GDM1 (cell line): Measurements from ENCODE around the gene SLC35F6.
"Not testable (repeated sequence)": the region's sequence is repeated elsewhere in the genome, so short reads cannot be mapped to it uniquely, and the experiment has no call there.

Experiments
- DNase-seq: peaks from one replicate; lab custom pipeline; 2025; lab: John Stamatoyannopoulos, UW

Gene SLC35F6

GRCh38 chr2:26730549-26731344 lies 33.3 kb upstream of the SLC35F6 start:
- no peak for DNase-seq

- DNase-seq, result no peak
Measured at GRCh38 chr2:26731714-26732113, 32.4 kb upstream of the SLC35F6 start.

- no peak for DNase-seq
Measured at GRCh38 chr2:26732446-26732845, 31.6 kb upstream of the SLC35F6 start.

GRCh38 chr2:26733413-26733812 lies 30.7 kb upstream of the SLC35F6 start:
- DNase-seq, result no peak

- DNase-seq, result no peak
Measured at GRCh38 chr2:26735097-26735496, 29.0 kb upstream of the SLC35F6 start.

DNA sequence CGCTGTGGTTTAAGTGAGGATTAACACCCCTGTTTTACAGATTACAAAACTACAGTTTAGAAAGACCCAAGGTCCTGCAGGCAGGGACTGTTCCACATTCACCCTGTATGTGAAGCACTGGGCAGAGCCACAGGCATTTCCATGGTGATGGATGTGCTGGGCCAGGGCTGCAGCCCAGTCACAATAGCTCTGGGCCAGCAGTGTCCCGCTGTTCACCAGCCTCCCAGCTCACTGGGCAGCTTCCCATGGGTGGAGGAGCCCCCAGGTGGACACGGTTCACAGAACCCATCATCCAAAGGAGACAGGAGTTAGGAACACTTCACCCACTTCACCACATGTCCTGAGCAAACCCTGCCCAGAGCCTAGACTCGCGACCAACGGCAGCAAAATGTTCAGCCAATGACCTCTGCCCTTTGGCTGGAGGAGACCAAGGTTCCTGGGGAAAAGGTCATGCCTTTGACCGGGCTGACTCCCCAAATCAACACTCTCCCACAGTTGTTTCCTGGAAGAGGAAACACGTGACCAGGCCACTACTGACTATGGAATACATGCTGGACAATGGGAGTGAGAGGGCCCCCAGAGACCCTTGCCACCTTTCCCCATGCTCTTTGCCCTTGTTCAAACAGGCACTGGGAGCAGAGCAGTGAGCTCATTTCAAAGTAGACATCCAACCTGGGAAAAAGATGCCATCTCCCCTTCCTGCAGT lies 28.0 kb upstream of the SLC35F6 start:
- DNase-seq, result no peak

- DNase-seq, result no peak
Measured at GRCh38 chr2:26737221-26737620, 26.9 kb upstream of the SLC35F6 start.

GRCh38 chr2:26738481-26738880 lies 25.6 kb upstream of the SLC35F6 start:
- DNase-seq, result no peak

DNA sequence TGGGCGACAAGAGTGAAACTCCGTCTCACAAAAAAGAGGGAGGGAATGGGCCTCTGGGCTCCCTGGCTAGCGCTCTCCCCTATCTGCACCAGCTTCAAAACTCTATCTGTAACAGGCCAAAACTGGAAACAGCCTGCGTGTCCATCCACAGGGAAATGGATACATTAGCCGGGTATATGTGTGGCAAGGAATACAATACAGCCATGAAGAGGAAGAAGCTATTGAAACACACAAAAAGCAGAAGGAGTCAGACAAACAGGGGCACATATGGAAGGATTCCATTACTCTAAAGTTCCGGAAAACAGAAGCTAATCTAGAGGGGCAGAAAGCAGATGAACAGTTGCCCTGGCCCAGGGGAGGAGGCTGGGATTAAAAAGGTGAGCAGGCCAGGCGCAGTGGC lies 24.6 kb upstream of the SLC35F6 start:
- no peak for DNase-seq

- no peak for DNase-seq
Measured at GRCh38 chr2:26740346-26740745, 23.7 kb upstream of the SLC35F6 start.

DNA sequence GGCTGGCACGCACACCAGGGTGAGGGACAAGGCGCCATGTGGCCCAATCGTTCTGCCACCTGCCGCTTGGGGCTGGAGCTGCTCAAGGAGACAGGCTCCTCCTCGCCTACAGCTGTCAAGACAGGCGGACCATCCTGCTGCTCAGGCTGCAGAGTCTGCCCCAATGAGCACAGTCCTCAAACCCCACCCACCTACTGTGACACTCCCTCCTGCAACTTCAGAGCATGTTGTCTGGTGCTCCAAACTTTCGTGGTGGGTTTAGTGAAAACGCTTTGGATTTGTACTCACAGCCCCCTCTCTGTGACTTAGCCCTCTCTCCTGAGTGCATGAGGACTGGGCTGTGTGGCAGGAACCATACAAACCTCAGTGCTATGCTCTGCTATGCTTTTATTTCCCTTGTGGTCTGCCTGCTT lies 23.2 kb upstream of the SLC35F6 start:
- DNase-seq, result peak; percentile 57

DNA sequence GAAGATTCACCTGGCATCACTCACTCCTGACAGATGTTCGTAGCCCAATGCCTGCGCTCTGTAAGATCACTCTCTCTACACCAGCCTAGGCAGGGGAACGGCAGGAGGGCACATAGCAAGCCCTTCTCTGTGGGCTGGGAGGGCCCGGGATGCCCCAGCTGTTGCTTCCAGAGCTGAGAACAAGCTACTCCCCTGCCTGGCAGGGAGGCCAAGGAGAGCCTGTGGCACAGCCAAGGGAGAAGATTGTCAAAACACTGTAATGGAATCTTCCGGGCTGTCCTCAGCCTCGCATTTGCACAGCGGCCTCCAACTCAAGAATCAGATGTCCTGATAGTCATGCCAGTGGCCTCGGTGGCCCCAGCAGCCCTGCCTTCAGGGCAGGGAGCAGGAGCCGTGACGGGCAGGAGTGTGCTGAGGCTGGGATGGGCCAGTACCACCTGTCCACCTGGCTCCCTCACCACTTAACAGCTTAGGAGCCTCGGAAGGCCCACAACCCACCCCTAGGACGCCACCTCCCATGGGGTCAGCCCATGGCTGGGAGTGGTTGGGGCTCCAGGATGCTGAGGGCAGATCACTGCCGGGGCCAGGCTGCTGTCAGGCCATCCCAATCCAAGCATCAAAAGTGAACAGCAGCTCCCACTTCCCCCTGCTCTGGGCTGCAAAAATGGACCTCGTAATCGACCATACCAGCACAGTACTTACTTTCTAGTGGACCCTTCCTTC lies 21.9 kb upstream of the SLC35F6 start:
- DNase-seq, result no peak

- DNase-seq, result no peak
Measured at GRCh38 chr2:26743852-26744251, 20.2 kb upstream of the SLC35F6 start.

- no peak for DNase-seq
Measured at GRCh38 chr2:26744953-26745352, 19.1 kb upstream of the SLC35F6 start.

DNA sequence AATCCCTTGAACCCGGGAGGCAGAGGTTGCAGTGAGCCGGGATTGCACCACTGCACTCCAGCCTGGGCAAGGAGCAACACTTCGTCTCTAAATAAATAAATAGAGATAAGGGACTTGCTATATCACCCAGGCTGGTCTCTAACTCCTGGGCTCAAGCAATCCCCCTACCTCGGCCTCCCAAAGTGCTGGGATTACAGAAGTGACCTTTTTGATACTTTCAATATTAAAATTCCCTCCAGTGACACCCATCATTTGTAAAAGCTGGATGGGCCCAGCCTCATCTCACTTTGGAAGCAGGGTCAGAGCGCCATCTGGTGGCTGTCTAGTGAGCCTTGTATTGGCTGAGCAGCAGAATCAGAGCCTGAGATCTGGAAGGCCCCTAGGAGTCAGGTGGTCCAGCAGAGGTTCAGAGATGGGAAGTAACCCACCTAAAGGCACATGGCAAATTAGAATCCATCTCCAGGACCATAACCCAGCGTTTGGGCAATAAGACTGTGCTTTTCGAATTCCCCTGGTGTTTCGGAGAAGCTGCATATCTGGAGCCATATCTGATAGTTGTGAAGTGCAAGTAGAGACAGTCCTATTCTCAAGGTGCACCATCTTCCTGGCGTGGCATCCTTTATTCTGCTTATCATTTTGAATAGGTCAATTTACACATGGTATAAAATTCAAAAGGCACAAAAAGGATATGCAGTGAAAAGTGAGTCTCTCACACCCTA lies 18.3 kb upstream of the SLC35F6 start:
- peak; percentile 49 for DNase-seq

GRCh38 chr2:26746934-26747333 lies 17.1 kb upstream of the SLC35F6 start:
- DNase-seq, result no peak

GRCh38 chr2:26749787-26750420 lies 14.2 kb upstream of the SLC35F6 start:
- DNase-seq, result not testable (repeated sequence)

- DNase-seq, result not testable (repeated sequence)
Measured at GRCh38 chr2:26750467-26750866, 13.6 kb upstream of the SLC35F6 start.

- no peak for DNase-seq
Measured at GRCh38 chr2:26752656-26753055, 11.4 kb upstream of the SLC35F6 start.

DNA sequence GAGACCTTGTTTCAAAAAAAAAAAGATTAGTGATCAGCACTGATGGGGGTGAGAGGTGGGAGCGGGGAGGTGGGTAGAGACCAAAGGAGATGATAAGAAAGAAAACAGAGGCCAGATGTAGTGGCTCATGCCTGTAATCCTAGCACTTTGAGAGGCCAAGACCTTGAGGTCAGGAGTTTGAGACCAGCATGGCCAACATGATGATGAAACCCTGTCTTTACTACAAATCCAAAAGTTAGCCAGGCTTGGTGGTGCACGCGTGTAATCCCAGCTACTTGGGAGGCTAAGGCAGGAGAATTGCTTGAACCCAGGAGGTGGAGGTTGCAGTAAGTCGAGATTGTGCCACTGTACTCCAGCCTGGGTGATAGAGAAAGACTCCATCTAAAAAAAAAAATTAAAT lies 9.5 kb upstream of the SLC35F6 start:
- DNase-seq, result no peak

DNA sequence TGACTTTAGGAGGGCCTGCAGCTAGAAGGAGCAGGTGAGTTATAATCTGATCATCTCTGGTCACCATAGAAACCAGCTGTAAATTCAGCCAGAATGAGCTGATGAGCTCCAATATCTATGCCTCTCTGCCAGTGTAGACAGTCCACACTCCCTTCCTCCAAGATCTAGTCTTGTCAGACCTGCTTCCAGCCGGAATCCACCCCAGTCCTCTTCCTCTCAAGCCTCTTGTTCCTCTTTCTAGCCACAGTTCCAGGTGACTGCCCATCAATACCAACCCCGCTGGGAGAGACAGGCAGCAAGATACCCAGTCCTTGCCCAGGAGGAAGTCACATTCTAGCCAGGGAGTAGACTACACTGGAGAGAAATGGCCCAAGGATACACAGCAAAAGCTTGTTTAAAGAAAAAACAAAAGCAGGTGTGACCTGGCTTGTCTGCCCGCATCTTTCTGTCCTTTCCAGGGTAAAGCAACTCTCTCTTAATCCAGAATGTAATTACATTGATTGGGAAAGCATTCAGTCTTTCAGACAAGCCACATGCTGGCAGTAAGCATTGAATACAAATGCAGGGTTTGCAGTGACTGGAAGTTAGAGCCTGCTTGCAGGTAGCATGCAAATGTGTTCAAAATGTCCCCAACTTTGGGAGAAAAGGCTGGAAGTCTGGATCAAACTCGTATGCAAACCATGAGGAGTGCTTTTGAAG lies 9.0 kb upstream of the SLC35F6 start:
- DNase-seq, result peak; percentile 10
